Upper lobe of left lung (tissue), 6 donors: Measurements from ENCODE around the gene WNT1. TPM values are rescaled to one million over a fixed set of nuclear protein-coding genes. Genes with fewer than 3 reads are reported as not detected.

Experiments used
- ATAC-seq, 2 donors: fragments of 200-7000 bp; cut with Tn5 transposase; one replicate each; pipeline ENCODE4 v1.9.1; 2022; ENCODE audit warnings: mild to moderate bottlenecking in 2 of 2, moderate library complexity in 2 of 2; ENCODE audit not compliant: low FRiP score in 2 of 2
- DNase-seq, 2 donors: peaks; one replicate each; pipeline ENCODE4 v3.0.0-alpha.2; 2019 to 2020
- H3K27ac ChIP-seq, 4 donors: fragments of 200-600 bp; sonication (generic); one replicate each; pipeline ENCODE4 v1.5.1; 2016 to 2019
- H3K27me3 ChIP-seq, 4 donors: fragments of 200-600 bp; sonication (generic); one replicate each; pipeline ENCODE4 v1.5.1; 2017 to 2019
- H3K36me3 ChIP-seq, 4 donors: fragments of 200-600 bp; sonication (generic); one replicate each; pipeline ENCODE4 v1.5.1; 2016 to 2019
- H3K4me1 ChIP-seq, 4 donors: fragments of 200-600 bp; sonication (generic); one replicate each; pipeline ENCODE4 v1.5.1; 2018 to 2019
- H3K4me3 ChIP-seq, 4 donors: fragments of 200-600 bp; sonication (generic); one replicate each; pipeline ENCODE4 v1.5.1; 2017 to 2019; ENCODE audit warnings: mild to moderate bottlenecking in 2 of 4, moderate library complexity in 1 of 4
- H3K9me3 ChIP-seq, 4 donors: fragments of 200-600 bp; sonication (generic); one replicate each; pipeline ENCODE4 v1.5.1; 2018 to 2019
- CTCF ChIP-seq, 6 experiments: fragments of 450-650 bp in 4 of 6; fragments of 200-600 bp in 2 of 6; sonication (generic) in 2 of 6; IDR thresholded peaks; one replicate each; pipeline ENCODE4 v1.5.1; 2016 to 2019; ENCODE audit warnings: antibody characterized with exemption in 6 of 6
- EP300 ChIP-seq, 4 donors: sonication (generic); formaldehyde crosslinking; IDR thresholded peaks; one replicate each; pipeline ENCODE4 v1.5.1; 2017; ENCODE audit warnings: antibody characterized with exemption in 4 of 4, control low read depth in 2 of 4
- POLR2A ChIP-seq, 4 donors: fragments of 450-650 bp; IDR thresholded peaks; one replicate each; pipeline ENCODE4 v1.5.1; 2016 to 2017; ENCODE audit warnings: antibody characterized with exemption in 4 of 4, mild to moderate bottlenecking in 2 of 4
- POLR2AphosphoS5 ChIP-seq, 2 donors: sonication (generic); formaldehyde crosslinking; IDR thresholded peaks; one replicate each; pipeline ENCODE4 v1.5.1; 2017; ENCODE audit warnings: antibody characterized with exemption in 2 of 2
- whole genome bisulfite sequencing, 2 donors: methylation state at CpG; one replicate each; pipeline ENCODE4 v1.1.5; 2017 to 2018; 5-methylcytosine and 5-hydroxymethylcytosine counted together
- total RNA-seq, 6 donors: library from RNA; depleted of rRNA in 4 of 6; stranded (reverse); fragments of >200 nt in 4 of 6; gene quantifications; one replicate each; pipeline versions ENCODE4 v1.1.0 to v1.2.1, GENCODE V29; 2016 to 2021
- donor health status: DM: no; HTN: no; CAD: no; lungs with moderate emphysema.
- donor health status: DM: no; HTN: yes; CAD: no; lungs with severe emphysema.

WNT1 gene
- total RNA-seq, 6 donors from 2014 or later: 0.34 TPM; not detected in 5

- ATAC-seq: no peak
- 74 to 80% methylated on average over 3 of the region's 3 CpGs for WGBS, 2 donors
- no peaks in the 10 kb centered on the region for H3K9me3 ChIP-seq
- TF ChIP-seq CTCF (IDR thresholded peaks at IDR 0.05) (no peak), POLR2A (IDR thresholded peaks at IDR 0.05) (no peak), POLR2AphosphoS5 (IDR thresholded peaks at IDR 0.05) (no peak), EP300 (IDR thresholded peaks at IDR 0.05) (no peak)
- no peak overlapping the region for H3K27ac ChIP-seq
- no peak for DNase-seq
- peaks cover 22 to 37% (median 31%) of the 10 kb centered on the region in 4 donors for H3K4me1 ChIP-seq
- H3K36me3 ChIP-seq: no peaks in the 10 kb centered on the region
- peaks cover 0 to 29% (median 21%) of the 10 kb centered on the region in 4 donors for H3K27me3 ChIP-seq
- no peak overlapping the region for H3K4me3 ChIP-seq
These were observed 15.7 kb downstream of the WNT1 start for GRCh38 chr12:48993787-48994186.

GRCh38 chr12:48994224-48995085 is 16.3 kb downstream of the WNT1 start:
- no peak for ATAC-seq
- Histone ChIP-seq H3K36me3 (no peaks in the 10 kb centered on the region), H3K27ac (no peak overlapping the region), H3K27me3 (peaks cover 0 to 36% (median 24%) of the 10 kb centered on the region in 4 donors), H3K4me1 (peaks cover 29 to 44% (median 38%) of the 10 kb centered on the region in 4 donors), H3K9me3 (no peaks in the 10 kb centered on the region), H3K4me3 (peak overlapping the region in 1 of 4 donors; percentile 25)
- peak in 1 of 2 donors; percentile 59 for DNase-seq
- TF ChIP-seq EP300 (IDR thresholded peaks at IDR 0.05) (no peak), CTCF (IDR thresholded peaks at IDR 0.05) (no peak), POLR2A (IDR thresholded peaks at IDR 0.05) (no peak), POLR2AphosphoS5 (IDR thresholded peaks at IDR 0.05) (no peak)
- WGBS, 2 donors: 23 to 27% methylated on average over 16 to 31 of the region's 32 CpGs

GRCh38 chr12:48995086-48995879 is 17.2 kb downstream of the WNT1 start:
- peak; percentile 87 to 90 for DNase-seq
- Histone ChIP-seq H3K9me3 (no peaks in the 10 kb centered on the region), H3K27ac (no peak overlapping the region), H3K4me3 (peak overlapping the region in 2 of 4 donors; percentile 25 to 30), H3K27me3 (peaks cover 0 to 41% (median 28%) of the 10 kb centered on the region in 4 donors), H3K4me1 (peaks cover 36 to 51% (median 46%) of the 10 kb centered on the region in 4 donors), H3K36me3 (peaks cover 0 to 1% (median 0%) of the 10 kb centered on the region in 4 donors)
- WGBS, 2 donors: 7 to 9% methylated on average over 32 of the region's 32 CpGs
- ATAC-seq: peak; percentile 87 to 90
- TF ChIP-seq POLR2A (IDR thresholded peaks at IDR 0.05): no peak
- peak; percentile 77 to 88 (median 83) for TF ChIP-seq CTCF (IDR thresholded peaks at IDR 0.05)
- TF ChIP-seq EP300 (IDR thresholded peaks at IDR 0.05): no peak

GRCh38 chr12:48996794-48997718 is 18.9 kb downstream of the WNT1 start:
- H3K27me3 ChIP-seq: peaks cover 0 to 41% (median 28%) of the 10 kb centered on the region in 4 donors

More at GRCh38 chr12:48996794-48997718, 18.9 kb downstream of the WNT1 start:
- DNase-seq (peak; percentile 84 to 87), ATAC-seq (peak; percentile 74 to 86)
- peak overlapping the region; percentile 39 to 61 (median 46) for H3K4me3 ChIP-seq
- H3K4me1 ChIP-seq: peaks cover 36 to 51% (median 47%) of the 10 kb centered on the region in 4 donors
- no peak for TF ChIP-seq POLR2AphosphoS5 (IDR thresholded peaks at IDR 0.05)
- TF ChIP-seq CTCF (IDR thresholded peaks at IDR 0.05): peak; percentile 72 to 79 (median 78)
- no peak overlapping the region for H3K27ac ChIP-seq
- 3 to 6% methylated on average over 27 to 52 of the region's 71 CpGs for WGBS, 2 donors
- H3K9me3 ChIP-seq: no peaks in the 10 kb centered on the region
- peaks cover 0 to 19% (median 10%) of the 10 kb centered on the region in 4 donors for H3K36me3 ChIP-seq
